ENCODE results near the gene HDAC4.
A peak's percentile ranks its signal among the peaks of the same experiment; 100 is the strongest.
"Not testable (repeated sequence)": the region's sequence is repeated elsewhere in the genome, so short reads cannot be mapped to it uniquely, and the experiment has no call there.

The HDAC4 gene

GRCh38 chr2:239073745-239074530 lies 326.9 kb downstream of the HDAC4 start:
- DNase-seq (ENCODE audit: low read depth), result no peak
- no peak overlapping the region for H3K4me3 ChIP-seq (ENCODE audit: low read depth, low read length)
- TF ChIP-seq CTCF (IDR thresholded peaks at IDR 0.05; ENCODE audit: insufficient read depth, low read depth, low read length, missing control alignments), result no peak

GRCh38 chr2:239073270-239073669 lies 327.6 kb downstream of the HDAC4 start:
- no peak for DNase-seq (ENCODE audit: low read depth)
- H3K4me3 ChIP-seq (ENCODE audit: low read depth, low read length), result no peak overlapping the region
- TF ChIP-seq CTCF (IDR thresholded peaks at IDR 0.05; ENCODE audit: insufficient read depth, low read depth, low read length, missing control alignments), result no peak

GRCh38 chr2:239072786-239073185 lies 328.0 kb downstream of the HDAC4 start:
- no peak overlapping the region for H3K4me3 ChIP-seq (ENCODE audit: low read depth, low read length)
- TF ChIP-seq CTCF (IDR thresholded peaks at IDR 0.05; ENCODE audit: insufficient read depth, low read depth, low read length, missing control alignments), result no peak
- DNase-seq (ENCODE audit: low read depth), result no peak

GRCh38 chr2:239070466-239070865 lies 330.4 kb downstream of the HDAC4 start:
- no peak overlapping the region for H3K4me3 ChIP-seq (ENCODE audit: low read depth, low read length)
- no peak for TF ChIP-seq CTCF (IDR thresholded peaks at IDR 0.05; ENCODE audit: insufficient read depth, low read depth, low read length, missing control alignments)
- no peak for DNase-seq (ENCODE audit: low read depth)

GRCh38 chr2:239069362-239070333 lies 331.2 kb downstream of the HDAC4 start:
- peak; percentile 21 for DNase-seq (ENCODE audit: low read depth)
- H3K4me3 ChIP-seq (ENCODE audit: low read depth, low read length), result not testable (repeated sequence)

GRCh38 chr2:239068411-239068810 lies 332.4 kb downstream of the HDAC4 start:
- no peak for DNase-seq (ENCODE audit: low read depth)
- no peak for TF ChIP-seq CTCF (IDR thresholded peaks at IDR 0.05; ENCODE audit: insufficient read depth, low read depth, low read length, missing control alignments)
- no peak overlapping the region for H3K4me3 ChIP-seq (ENCODE audit: low read depth, low read length)

- no peak for TF ChIP-seq CTCF (IDR thresholded peaks at IDR 0.05; ENCODE audit: insufficient read depth, low read depth, low read length, missing control alignments)
- H3K4me3 ChIP-seq (ENCODE audit: low read depth, low read length), result no peak overlapping the region
- DNase-seq (ENCODE audit: low read depth), result no peak
Measured at GRCh38 chr2:239067196-239067865, 333.5 kb downstream of the HDAC4 start.

Data from GM12865 (cell line).